Suppressor macrophage treated with lipopolysaccharide for 4 hours (primary cell): Measurements from ENCODE around the gene PJVK.

Experiments used
- DNase-seq: peaks from one replicate; pipeline ENCODE4 v3.0.0-alpha.2; 2020

Gene PJVK

GRCh38 chr2:178482437-178482836 lies 31.3 kb downstream of the PJVK start:
- DNase-seq: no peak

GRCh38 chr2:178484245-178485041 lies 33.3 kb downstream of the PJVK start:
- no peak for DNase-seq

- no peak for DNase-seq
Observed at GRCh38 chr2:178485356-178485755, 34.2 kb downstream of the PJVK start.

- DNase-seq: no peak
Observed at GRCh38 chr2:178491612-178492011, 40.4 kb downstream of the PJVK start.

GRCh38 chr2:178496049-178496448 lies 44.9 kb downstream of the PJVK start:
- DNase-seq: no peak

GRCh38 chr2:178498137-178498536 lies 47.0 kb downstream of the PJVK start:
- no peak for DNase-seq

GRCh38 chr2:178499640-178500039 lies 48.5 kb downstream of the PJVK start:
- no peak for DNase-seq

GRCh38 chr2:178502751-178503150 lies 51.6 kb downstream of the PJVK start:
- DNase-seq: no peak

GRCh38 chr2:178506101-178506500 lies 54.9 kb downstream of the PJVK start:
- no peak for DNase-seq

GRCh38 chr2:178506524-178506923 lies 55.3 kb downstream of the PJVK start:
- no peak for DNase-seq

GRCh38 chr2:178506949-178507348 lies 55.8 kb downstream of the PJVK start:
- no peak for DNase-seq

- no peak for DNase-seq
Observed at GRCh38 chr2:178508646-178509045, 57.5 kb downstream of the PJVK start.

- DNase-seq: no peak
Observed at GRCh38 chr2:178510384-178510783, 59.2 kb downstream of the PJVK start.
